Sciatic nerve (tissue), 2 donors: ENCODE measurements around the gene UST. TPM values are rescaled to one million over a fixed set of nuclear protein-coding genes. Genes with fewer than 3 reads are reported as not detected.
"Not testable (repeated sequence)": the region's sequence is repeated elsewhere in the genome, so short reads cannot be mapped to it uniquely, and the experiment has no call there.

ENCODE experiments used
- ATAC-seq: fragments of 200-7000 bp; cut with Tn5 transposase; one replicate; pipeline ENCODE4 v1.9.1; 2020; ENCODE audit warnings: mild to moderate bottlenecking, moderate library complexity
- DNase-seq: peaks from one replicate; pipeline ENCODE4 v3.0.0-alpha.2; 2020; ENCODE audit warnings: low spot score
- intact Hi-C: fragments of 100-400 bp; cut with DNase I; formaldehyde crosslinking; loops from one replicate; pipeline ENCODE4 v1.14.2; 2022
- total RNA-seq: library from RNA; stranded (reverse); fragmentation: NEBNext Ultra II Directional; extraction: Animal tissue kit (Norgen Biotek cat#: 25700); gene quantifications from one replicate; pipeline ENCODE4 v1.2.1, GENCODE V29; 2021
- donor health status: DM: no; HTN: no; CAD: no.
- donor health status: DM: no; HTN: no; CAD: no.

Gene UST
- total RNA-seq, 1 donor from 2014 or later: 33.1 TPM

- intact Hi-C loops: no loop called here
- DNase-seq: peak; percentile 83
- peak; percentile 94 for ATAC-seq
Measured at GRCh38 chr6:148760568-148761526, 14.0 kb downstream of the UST start.

- intact Hi-C loops: no loop called here
- ATAC-seq (peak; percentile 57), DNase-seq (no peak)
Measured at GRCh38 chr6:148761527-148762011, 14.7 kb downstream of the UST start.

GRCh38 chr6:148762231-148762630 lies 15.4 kb downstream of the UST start:
- ATAC-seq (no peak), DNase-seq (no peak)
- intact Hi-C loops: no loop called here

GRCh38 chr6:148764259-148765020 lies 17.6 kb downstream of the UST start:
- intact Hi-C loops, ATAC-seq, DNase-seq: not testable (repeated sequence)

- no peak for DNase-seq
- no peak for ATAC-seq
- intact Hi-C loops: no loop called here
Measured at GRCh38 chr6:148765898-148766808, 19.3 kb downstream of the UST start.

- intact Hi-C loops: no loop called here
- no peak for DNase-seq
- no peak for ATAC-seq
Measured at GRCh38 chr6:148768646-148769270, 21.9 kb downstream of the UST start.

GRCh38 chr6:148769304-148769968 lies 22.6 kb downstream of the UST start:
- no peak for DNase-seq
- no peak for ATAC-seq
- intact Hi-C loops: no loop called here

- no peak for DNase-seq
- intact Hi-C loops: no loop called here
- no peak for ATAC-seq
Measured at GRCh38 chr6:148770408-148771211, 23.8 kb downstream of the UST start.

GRCh38 chr6:148771212-148771601 lies 24.4 kb downstream of the UST start:
- DNase-seq (no peak), ATAC-seq (peak; percentile 47)
- intact Hi-C loops: no loop called here

GRCh38 chr6:148771896-148772554 lies 25.2 kb downstream of the UST start:
- intact Hi-C loops: no loop called here
- ATAC-seq (no peak), DNase-seq (no peak)

- intact Hi-C loops: no loop called here
- ATAC-seq (no peak), DNase-seq (no peak)
Measured at GRCh38 chr6:148775161-148775560, 28.3 kb downstream of the UST start.

GRCh38 chr6:148776321-148777308 lies 29.8 kb downstream of the UST start:
- ATAC-seq (peak; percentile 70), DNase-seq (no peak)
- intact Hi-C loops: no loop called here

- DNase-seq: no peak
- ATAC-seq: peak; percentile 43
- intact Hi-C loops: no loop called here
Measured at GRCh38 chr6:148779142-148779562, 32.3 kb downstream of the UST start.

- DNase-seq, intact Hi-C loops, ATAC-seq: not testable (repeated sequence)
Measured at GRCh38 chr6:148780423-148780822, 33.6 kb downstream of the UST start.

- ATAC-seq (no peak), DNase-seq (no peak)
- intact Hi-C loops: no loop called here
Measured at GRCh38 chr6:148780918-148781436, 34.1 kb downstream of the UST start.
